Thyroid gland (tissue), 4 donors: ENCODE data around the gene TNF.

ENCODE experiments used
- POLR2A ChIP-seq, 2 donors: fragments of 450-650 bp; IDR thresholded peaks; one replicate each; pipeline ENCODE4 v1.6.1; 2017; ENCODE audit warnings: antibody characterized with exemption in 2 of 2, mild to moderate bottlenecking in 2 of 2, moderate library complexity in 1 of 2
- TF ChIP-seq, protein P1 (sequence below), 6 experiments: fragments of 200-600 bp in 3 of 6; fragments of 450-650 bp in 3 of 6; sonication (generic) in 3 of 6; IDR thresholded peaks; one replicate each; pipeline ENCODE4 v1.5.1; 2016 to 2019; ENCODE audit warnings: antibody characterized with exemption in 6 of 6, mild to moderate bottlenecking in 2 of 6, inconsistent platforms in 1 of 6, moderate library complexity in 1 of 6

DNA sequence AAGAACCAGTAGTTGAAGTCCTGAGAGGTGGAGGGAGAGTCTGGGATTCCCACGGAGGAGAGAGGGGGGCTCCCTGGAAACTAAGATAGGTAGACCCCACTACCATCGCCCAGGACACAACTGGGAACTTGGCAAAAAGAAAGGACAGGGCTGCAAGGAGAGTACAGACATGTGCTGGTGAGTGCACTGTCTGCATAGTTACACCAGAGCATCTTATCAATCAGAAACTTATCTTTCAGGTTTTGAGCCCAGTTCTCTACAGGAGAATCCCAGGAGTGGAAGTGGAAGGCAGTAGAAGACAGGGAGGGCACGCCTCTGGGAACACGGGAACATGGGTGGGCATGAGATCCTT, 15.8 kb upstream of the TNF start:
- TF ChIP-seq, protein P1, sequence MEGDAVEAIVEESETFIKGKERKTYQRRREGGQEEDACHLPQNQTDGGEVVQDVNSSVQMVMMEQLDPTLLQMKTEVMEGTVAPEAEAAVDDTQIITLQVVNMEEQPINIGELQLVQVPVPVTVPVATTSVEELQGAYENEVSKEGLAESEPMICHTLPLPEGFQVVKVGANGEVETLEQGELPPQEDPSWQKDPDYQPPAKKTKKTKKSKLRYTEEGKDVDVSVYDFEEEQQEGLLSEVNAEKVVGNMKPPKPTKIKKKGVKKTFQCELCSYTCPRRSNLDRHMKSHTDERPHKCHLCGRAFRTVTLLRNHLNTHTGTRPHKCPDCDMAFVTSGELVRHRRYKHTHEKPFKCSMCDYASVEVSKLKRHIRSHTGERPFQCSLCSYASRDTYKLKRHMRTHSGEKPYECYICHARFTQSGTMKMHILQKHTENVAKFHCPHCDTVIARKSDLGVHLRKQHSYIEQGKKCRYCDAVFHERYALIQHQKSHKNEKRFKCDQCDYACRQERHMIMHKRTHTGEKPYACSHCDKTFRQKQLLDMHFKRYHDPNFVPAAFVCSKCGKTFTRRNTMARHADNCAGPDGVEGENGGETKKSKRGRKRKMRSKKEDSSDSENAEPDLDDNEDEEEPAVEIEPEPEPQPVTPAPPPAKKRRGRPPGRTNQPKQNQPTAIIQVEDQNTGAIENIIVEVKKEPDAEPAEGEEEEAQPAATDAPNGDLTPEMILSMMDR (IDR thresholded peaks at IDR 0.05) = no peak
- no peak for TF ChIP-seq POLR2A (IDR thresholded peaks at IDR 0.05)
